ENCODE results near the gene BRIP1.

DNA sequence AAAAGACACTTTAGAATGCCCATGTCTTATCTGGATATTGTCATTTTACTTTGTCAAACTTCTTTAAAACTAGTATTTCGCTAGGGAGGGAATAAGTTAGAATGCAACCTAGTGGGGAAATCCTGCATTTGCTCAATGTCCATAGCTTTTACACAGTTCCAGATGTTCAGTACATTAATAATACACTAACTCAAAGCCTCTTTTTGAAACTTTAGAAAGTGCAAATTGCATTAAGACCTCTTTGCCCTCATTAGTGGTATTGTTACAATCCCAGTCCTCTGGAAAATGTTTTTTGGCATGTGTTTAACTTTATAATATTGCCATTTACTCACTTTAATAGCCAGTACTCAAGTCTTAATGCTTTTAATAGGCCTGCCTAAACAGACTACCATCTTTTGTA lies 106.8 kb downstream of the BRIP1 start:
- TF ChIP-seq, protein P1, sequence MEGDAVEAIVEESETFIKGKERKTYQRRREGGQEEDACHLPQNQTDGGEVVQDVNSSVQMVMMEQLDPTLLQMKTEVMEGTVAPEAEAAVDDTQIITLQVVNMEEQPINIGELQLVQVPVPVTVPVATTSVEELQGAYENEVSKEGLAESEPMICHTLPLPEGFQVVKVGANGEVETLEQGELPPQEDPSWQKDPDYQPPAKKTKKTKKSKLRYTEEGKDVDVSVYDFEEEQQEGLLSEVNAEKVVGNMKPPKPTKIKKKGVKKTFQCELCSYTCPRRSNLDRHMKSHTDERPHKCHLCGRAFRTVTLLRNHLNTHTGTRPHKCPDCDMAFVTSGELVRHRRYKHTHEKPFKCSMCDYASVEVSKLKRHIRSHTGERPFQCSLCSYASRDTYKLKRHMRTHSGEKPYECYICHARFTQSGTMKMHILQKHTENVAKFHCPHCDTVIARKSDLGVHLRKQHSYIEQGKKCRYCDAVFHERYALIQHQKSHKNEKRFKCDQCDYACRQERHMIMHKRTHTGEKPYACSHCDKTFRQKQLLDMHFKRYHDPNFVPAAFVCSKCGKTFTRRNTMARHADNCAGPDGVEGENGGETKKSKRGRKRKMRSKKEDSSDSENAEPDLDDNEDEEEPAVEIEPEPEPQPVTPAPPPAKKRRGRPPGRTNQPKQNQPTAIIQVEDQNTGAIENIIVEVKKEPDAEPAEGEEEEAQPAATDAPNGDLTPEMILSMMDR (IDR thresholded peaks at IDR 0.05) = no peak
- TF ChIP-seq, protein P2, sequence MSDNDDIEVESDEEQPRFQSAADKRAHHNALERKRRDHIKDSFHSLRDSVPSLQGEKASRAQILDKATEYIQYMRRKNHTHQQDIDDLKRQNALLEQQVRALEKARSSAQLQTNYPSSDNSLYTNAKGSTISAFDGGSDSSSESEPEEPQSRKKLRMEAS (CRISPR knock-in tag; IDR thresholded peaks at IDR 0.05) = no peak
- no peak for TF ChIP-seq KAT7 (CRISPR knock-in tag; IDR thresholded peaks at IDR 0.05; ENCODE audit: borderline replicate concordance)
- TF ChIP-seq ESRRA (CRISPR knock-in tag; IDR thresholded peaks at IDR 0.05; ENCODE audit: borderline replicate concordance) = no peak
- no peak for TF ChIP-seq CREB1 (CRISPR knock-in tag; IDR thresholded peaks at IDR 0.05)
- TF ChIP-seq, protein P3, sequence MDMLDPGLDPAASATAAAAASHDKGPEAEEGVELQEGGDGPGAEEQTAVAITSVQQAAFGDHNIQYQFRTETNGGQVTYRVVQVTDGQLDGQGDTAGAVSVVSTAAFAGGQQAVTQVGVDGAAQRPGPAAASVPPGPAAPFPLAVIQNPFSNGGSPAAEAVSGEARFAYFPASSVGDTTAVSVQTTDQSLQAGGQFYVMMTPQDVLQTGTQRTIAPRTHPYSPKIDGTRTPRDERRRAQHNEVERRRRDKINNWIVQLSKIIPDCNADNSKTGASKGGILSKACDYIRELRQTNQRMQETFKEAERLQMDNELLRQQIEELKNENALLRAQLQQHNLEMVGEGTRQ (CRISPR knock-in tag; IDR thresholded peaks at IDR 0.05) = no peak
- TF ChIP-seq, protein P4, sequence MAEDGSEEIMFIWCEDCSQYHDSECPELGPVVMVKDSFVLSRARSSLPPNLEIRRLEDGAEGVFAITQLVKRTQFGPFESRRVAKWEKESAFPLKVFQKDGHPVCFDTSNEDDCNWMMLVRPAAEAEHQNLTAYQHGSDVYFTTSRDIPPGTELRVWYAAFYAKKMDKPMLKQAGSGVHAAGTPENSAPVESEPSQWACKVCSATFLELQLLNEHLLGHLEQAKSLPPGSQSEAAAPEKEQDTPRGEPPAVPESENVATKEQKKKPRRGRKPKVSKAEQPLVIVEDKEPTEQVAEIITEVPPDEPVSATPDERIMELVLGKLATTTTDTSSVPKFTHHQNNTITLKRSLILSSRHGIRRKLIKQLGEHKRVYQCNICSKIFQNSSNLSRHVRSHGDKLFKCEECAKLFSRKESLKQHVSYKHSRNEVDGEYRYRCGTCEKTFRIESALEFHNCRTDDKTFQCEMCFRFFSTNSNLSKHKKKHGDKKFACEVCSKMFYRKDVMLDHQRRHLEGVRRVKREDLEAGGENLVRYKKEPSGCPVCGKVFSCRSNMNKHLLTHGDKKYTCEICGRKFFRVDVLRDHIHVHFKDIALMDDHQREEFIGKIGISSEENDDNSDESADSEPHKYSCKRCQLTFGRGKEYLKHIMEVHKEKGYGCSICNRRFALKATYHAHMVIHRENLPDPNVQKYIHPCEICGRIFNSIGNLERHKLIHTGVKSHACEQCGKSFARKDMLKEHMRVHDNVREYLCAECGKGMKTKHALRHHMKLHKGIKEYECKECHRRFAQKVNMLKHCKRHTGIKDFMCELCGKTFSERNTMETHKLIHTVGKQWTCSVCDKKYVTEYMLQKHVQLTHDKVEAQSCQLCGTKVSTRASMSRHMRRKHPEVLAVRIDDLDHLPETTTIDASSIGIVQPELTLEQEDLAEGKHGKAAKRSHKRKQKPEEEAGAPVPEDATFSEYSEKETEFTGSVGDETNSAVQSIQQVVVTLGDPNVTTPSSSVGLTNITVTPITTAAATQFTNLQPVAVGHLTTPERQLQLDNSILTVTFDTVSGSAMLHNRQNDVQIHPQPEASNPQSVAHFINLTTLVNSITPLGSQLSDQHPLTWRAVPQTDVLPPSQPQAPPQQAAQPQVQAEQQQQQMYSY (CRISPR knock-in tag; IDR thresholded peaks at IDR 0.05) = no peak
- TF ChIP-seq NR1H2 (CRISPR knock-in tag; IDR thresholded peaks at IDR 0.05) = no peak
- no peak for TF ChIP-seq ZNF423 (CRISPR knock-in tag; IDR thresholded peaks at IDR 0.05)
